A673 (cell line): Measurements from ENCODE around the gene MRPL30. TPM values are rescaled to one million over a fixed set of nuclear protein-coding genes. Genes with fewer than 3 reads are reported as not detected.

Experiments
- BruUV-seq: library from RNA; stranded (reverse); fragments of 400-500 nt; replicated peaks from 2 replicates; lab custom pipeline; 2021; lab: Mats Ljungman, UMichigan
- CTCF ChIA-PET: fragments of 300-600 bp; sonication (Branson Sonifier 250); formaldehyde crosslinking; loops from one replicate; lab custom pipeline; 2022; ENCODE audit warnings: antibody characterized with exemption; lab: Charles Lee
- POLR2A ChIA-PET: fragments of 300-600 bp; sonication (Branson Sonifier 250); formaldehyde crosslinking; loops from one replicate; lab custom pipeline; 2022; ENCODE audit warnings: antibody characterized with exemption; ENCODE audit not compliant: low non-redundant PET; lab: Charles Lee
- DNase-seq: peaks from one replicate; pipeline ENCODE4 v3.0.0-alpha.2; 2015; ENCODE audit warnings: low spot score
- H3K27ac ChIP-seq: fragments of 200-600 bp; sonication (generic); 2 replicates; pipeline ENCODE4 v1.5.1; 2016; ENCODE audit warnings: mixed run types, low read depth, mild to moderate bottlenecking, mixed read lengths, antibody characterized with exemption, low read length; ENCODE audit not compliant: poor library complexity, severe bottlenecking
- H3K27me3 ChIP-seq: fragments of 200-600 bp; sonication (generic); replicated peaks from 2 replicates; pipeline ENCODE4 v1.6.1; 2017; ENCODE audit warnings: mixed run types, low read depth, mild to moderate bottlenecking, mixed read lengths, antibody characterized with exemption, low read length; ENCODE audit not compliant: insufficient read depth, poor library complexity
- H3K36me3 ChIP-seq: fragments of 200-600 bp; sonication (generic); 2 replicates; pipeline ENCODE4 v1.6.1; 2016; ENCODE audit warnings: mixed run types, mild to moderate bottlenecking, mixed read lengths, antibody characterized with exemption, low read length; ENCODE audit not compliant: insufficient read depth, poor library complexity, severe bottlenecking
- H3K4me1 ChIP-seq: fragments of 200-600 bp; sonication (generic); 2 replicates; pipeline ENCODE4 v1.6.1; 2017; ENCODE audit warnings: mixed run types, mild to moderate bottlenecking, mixed read lengths, antibody characterized with exemption, low read length; ENCODE audit not compliant: insufficient read depth, poor library complexity, severe bottlenecking
- H3K4me3 ChIP-seq: fragments of 200-600 bp; sonication (generic); 2 replicates; pipeline ENCODE4 v1.5.1; 2016; ENCODE audit warnings: low read depth, mixed run types, mild to moderate bottlenecking, mixed read lengths, low read length; ENCODE audit not compliant: poor library complexity, severe bottlenecking
- H3K9me3 ChIP-seq: fragments of 200-600 bp; sonication (generic); 2 replicates; pipeline ENCODE4 v1.6.1; 2016; ENCODE audit warnings: mixed run types, low read depth, mild to moderate bottlenecking, mixed read lengths, antibody characterized with exemption, low read length; ENCODE audit not compliant: poor library complexity, severe bottlenecking
- EZH2 ChIP-seq: fragments of 200-600 bp; sonication (generic); IDR thresholded peaks from 2 replicates; pipeline ENCODE4 v1.6.1; 2017; ENCODE audit warnings: borderline replicate concordance, low read depth, mild to moderate bottlenecking, mixed read lengths, antibody characterized with exemption, low read length; ENCODE audit not compliant: poor library complexity, severe bottlenecking
- intact Hi-C: fragments of 100-400 bp; cut with micrococcal nuclease; formaldehyde crosslinking; loops from one replicate; pipeline ENCODE4 v1.10.0; 2022; ENCODE audit not compliant: unreplicated experiment
- total RNA-seq: library from RNA; stranded (reverse); gene quantifications from 2 replicates; pipeline ENCODE4 v1.2.3, GENCODE V29; 2021
- TF ChIP-seq, protein P1 (sequence below): fragments of 300-800, 200-600 bp; sonication (generic); conservative IDR thresholded peaks from 2 replicates; pipeline ENCODE4 v1.5.1; 2017; ENCODE audit warnings: low read depth, mild to moderate bottlenecking, antibody characterized with exemption, low read length, moderate library complexity, mixed read lengths

The MRPL30 gene
- total RNA-seq, 1 experiment from 2014 or later, result 59.9 TPM

DNA sequence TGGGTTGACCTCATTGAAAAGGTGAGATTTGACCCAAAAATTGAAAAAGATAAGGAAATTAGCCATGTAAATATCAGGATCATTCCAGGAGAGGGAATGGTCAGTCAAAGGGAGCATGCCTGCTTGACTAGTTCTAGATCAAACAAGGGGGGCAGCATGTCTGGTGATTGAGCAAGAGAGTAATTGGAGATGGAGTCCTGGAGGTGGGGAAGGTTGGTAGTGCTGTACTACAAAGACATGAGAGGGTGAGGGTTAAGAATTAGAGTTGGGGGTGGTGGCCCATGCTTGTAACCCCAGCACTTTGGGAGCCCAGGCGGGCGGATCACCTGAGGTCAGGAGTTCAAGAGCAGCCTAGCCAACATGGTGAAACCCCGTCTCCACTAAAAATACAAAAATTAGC, 2.0 kb downstream of the MRPL30 start:
- Histone ChIP-seq H3K4me1 (peaks cover 13% of the 10 kb centered on the region), H3K27ac (no peak overlapping the region), H3K4me3 (no peak overlapping the region), H3K27me3 (no peaks in the 10 kb centered on the region), H3K36me3 (no peaks in the 10 kb centered on the region), H3K9me3 (no peaks in the 10 kb centered on the region)
- no peak for DNase-seq
- intact Hi-C loops, result no loop called here
- no TSS peak for BruUV-seq
- POLR2A ChIA-PET, result no interaction called here
- no peak for TF ChIP-seq EZH2
- TF ChIP-seq, protein P1, sequence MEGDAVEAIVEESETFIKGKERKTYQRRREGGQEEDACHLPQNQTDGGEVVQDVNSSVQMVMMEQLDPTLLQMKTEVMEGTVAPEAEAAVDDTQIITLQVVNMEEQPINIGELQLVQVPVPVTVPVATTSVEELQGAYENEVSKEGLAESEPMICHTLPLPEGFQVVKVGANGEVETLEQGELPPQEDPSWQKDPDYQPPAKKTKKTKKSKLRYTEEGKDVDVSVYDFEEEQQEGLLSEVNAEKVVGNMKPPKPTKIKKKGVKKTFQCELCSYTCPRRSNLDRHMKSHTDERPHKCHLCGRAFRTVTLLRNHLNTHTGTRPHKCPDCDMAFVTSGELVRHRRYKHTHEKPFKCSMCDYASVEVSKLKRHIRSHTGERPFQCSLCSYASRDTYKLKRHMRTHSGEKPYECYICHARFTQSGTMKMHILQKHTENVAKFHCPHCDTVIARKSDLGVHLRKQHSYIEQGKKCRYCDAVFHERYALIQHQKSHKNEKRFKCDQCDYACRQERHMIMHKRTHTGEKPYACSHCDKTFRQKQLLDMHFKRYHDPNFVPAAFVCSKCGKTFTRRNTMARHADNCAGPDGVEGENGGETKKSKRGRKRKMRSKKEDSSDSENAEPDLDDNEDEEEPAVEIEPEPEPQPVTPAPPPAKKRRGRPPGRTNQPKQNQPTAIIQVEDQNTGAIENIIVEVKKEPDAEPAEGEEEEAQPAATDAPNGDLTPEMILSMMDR, result no peak
- CTCF ChIA-PET, result no interaction called here

DNA sequence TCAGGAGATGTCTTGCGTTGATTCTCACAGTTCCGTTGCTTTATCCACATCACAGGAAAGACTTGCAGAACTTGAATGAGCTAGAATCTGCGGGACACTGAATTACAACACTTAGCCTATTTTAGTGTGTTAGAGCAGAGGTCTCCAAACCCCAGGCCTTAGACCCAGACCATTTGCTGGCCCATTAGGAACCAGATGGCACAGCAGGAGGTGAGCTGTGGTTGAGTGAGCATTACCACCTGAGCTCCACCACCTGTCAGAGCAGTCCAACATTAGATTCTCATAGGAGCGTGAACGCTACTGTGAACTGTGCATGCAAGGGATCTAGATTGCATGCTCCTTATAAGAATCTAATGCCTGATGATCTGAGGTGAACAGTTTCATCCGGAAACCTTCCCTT, 3.8 kb downstream of the MRPL30 start:
- H3K9me3 ChIP-seq, result no peaks in the 10 kb centered on the region
- TF ChIP-seq EZH2, result no peak
- TF ChIP-seq, protein P1, result no peak
- no TSS peak for BruUV-seq
- H3K4me3 ChIP-seq, result no peak overlapping the region
- no peaks in the 10 kb centered on the region for H3K27me3 ChIP-seq
- ChIA-PET POLR2A (no interaction called here), CTCF (no interaction called here)
- peaks cover 9% of the 10 kb centered on the region for H3K4me1 ChIP-seq
- H3K27ac ChIP-seq, result no peak overlapping the region
- intact Hi-C loops, result no loop called here
- DNase-seq, result no peak
- H3K36me3 ChIP-seq, result peaks cover 4% of the 10 kb centered on the region

DNA sequence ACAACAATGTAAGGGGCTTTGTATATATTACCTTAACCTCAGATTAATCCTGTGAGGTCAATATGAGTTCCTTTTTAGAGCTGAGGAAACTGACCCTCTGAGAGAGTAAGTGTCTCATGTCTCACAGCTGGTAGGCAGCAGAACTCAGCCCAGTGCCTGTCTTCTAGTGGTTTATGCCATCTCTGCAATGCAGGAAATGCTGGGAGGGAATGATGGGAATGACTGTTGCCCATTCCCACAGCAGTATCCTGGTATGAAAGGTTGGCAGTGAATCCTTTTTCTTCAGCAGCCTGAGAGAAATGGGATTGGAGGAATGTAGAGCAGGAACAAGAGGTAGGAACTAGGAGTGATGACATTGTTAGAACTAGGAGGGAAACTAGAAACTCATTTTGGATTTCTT, 6.0 kb downstream of the MRPL30 start:
- TF ChIP-seq, protein P1, result no peak
- no peak for TF ChIP-seq EZH2
- no peak for DNase-seq

More for the DNA sequence above, 6.0 kb downstream of the MRPL30 start:
- Histone ChIP-seq H3K4me1 (peaks cover 3% of the 10 kb centered on the region), H3K9me3 (no peaks in the 10 kb centered on the region), H3K27me3 (no peaks in the 10 kb centered on the region), H3K4me3 (no peak overlapping the region), H3K27ac (no peak overlapping the region), H3K36me3 (peaks cover 13% of the 10 kb centered on the region)
- BruUV-seq, result no TSS peak
- CTCF ChIA-PET, result no interaction called here
- POLR2A ChIA-PET, result no interaction called here
- intact Hi-C loops, result no loop called here
